Kidney epithelial cell (primary cell): ENCODE results near the gene TREML2. TPM values are rescaled to one million over a fixed set of nuclear protein-coding genes. Genes with fewer than 3 reads are reported as not detected.

Source experiments
- DNase-seq: peaks from one replicate; pipeline ENCODE4 v3.0.0-alpha.2; 2010; ENCODE audit warnings: low read depth
- H3K27me3 ChIP-seq: 2 replicates; pipeline ENCODE4 v1.6.0; 2011; ENCODE audit warnings: low read length; ENCODE audit not compliant: control insufficient read depth, insufficient read depth
- H3K36me3 ChIP-seq: 2 replicates; pipeline ENCODE4 v1.5.1; 2011; ENCODE audit warnings: low read length; ENCODE audit not compliant: control insufficient read depth, insufficient read depth
- H3K4me3 ChIP-seq: 2 replicates; pipeline ENCODE4 v1.5.1; 2011; ENCODE audit warnings: low read depth, mild to moderate bottlenecking, control low read depth, low read length
- CTCF ChIP-seq: IDR thresholded peaks from 2 replicates; pipeline ENCODE4 v1.5.1; 2011; ENCODE audit warnings: mild to moderate bottlenecking, moderate library complexity, low read length, control low read depth, inconsistent platforms; ENCODE audit not compliant: insufficient read depth, poor library complexity, severe bottlenecking
- total RNA-seq: library from RNA; depleted of rRNA; stranded (reverse); fragments of >200 nt; gene quantifications from 2 replicates; pipeline ENCODE4 v1.2.3, GENCODE V29; 2015

The TREML2 gene
- total RNA-seq, 1 donor from 2014 or later, result 0.38 TPM

- no peaks in the 10 kb centered on the region for H3K36me3 ChIP-seq
These were observed 23.3 kb downstream of the TREML2 start for GRCh38 chr6:41177695-41178094.

GRCh38 chr6:41177287-41177686, 23.7 kb downstream of the TREML2 start:
- TF ChIP-seq CTCF, result no peak
- no peak for DNase-seq
- no peaks in the 10 kb centered on the region for H3K36me3 ChIP-seq
- peaks cover 2% of the 10 kb centered on the region for H3K27me3 ChIP-seq
- no peak overlapping the region for H3K4me3 ChIP-seq

More at GRCh38 chr6:41177695-41178094, 23.3 kb downstream of the TREML2 start:
- TF ChIP-seq CTCF, result no peak
- no peak overlapping the region for H3K4me3 ChIP-seq
- peaks cover 2% of the 10 kb centered on the region for H3K27me3 ChIP-seq
- DNase-seq, result no peak

GRCh38 chr6:41176189-41176588, 24.8 kb downstream of the TREML2 start:
- H3K27me3 ChIP-seq, result peaks cover 2% of the 10 kb centered on the region
- TF ChIP-seq CTCF, result no peak
- DNase-seq, result no peak
- no peaks in the 10 kb centered on the region for H3K36me3 ChIP-seq
- no peak overlapping the region for H3K4me3 ChIP-seq

GRCh38 chr6:41175084-41175483, 25.9 kb downstream of the TREML2 start:
- Histone ChIP-seq H3K36me3 (no peaks in the 10 kb centered on the region), H3K4me3 (no peak overlapping the region), H3K27me3 (peaks cover 2% of the 10 kb centered on the region)
- TF ChIP-seq CTCF, result no peak
- no peak for DNase-seq

- no peak overlapping the region for H3K4me3 ChIP-seq
- H3K27me3 ChIP-seq, result peaks cover 2% of the 10 kb centered on the region
- H3K36me3 ChIP-seq, result no peaks in the 10 kb centered on the region
- no peak for DNase-seq
- no peak for TF ChIP-seq CTCF
These were observed 26.3 kb downstream of the TREML2 start for GRCh38 chr6:41174610-41175009.

- Histone ChIP-seq H3K36me3 (no peaks in the 10 kb centered on the region), H3K4me3 (no peak overlapping the region), H3K27me3 (no peaks in the 10 kb centered on the region)
- DNase-seq, result no peak
- no peak for TF ChIP-seq CTCF
These were observed 29.0 kb downstream of the TREML2 start for GRCh38 chr6:41171908-41172307.
